Measurements from ENCODE around the gene KRT84. TPM values are rescaled to one million over a fixed set of nuclear protein-coding genes. Genes with fewer than 3 reads are reported as not detected.

The KRT84 gene
- total RNA-seq, 6 donors from 2014 or later: not detected

DNA sequence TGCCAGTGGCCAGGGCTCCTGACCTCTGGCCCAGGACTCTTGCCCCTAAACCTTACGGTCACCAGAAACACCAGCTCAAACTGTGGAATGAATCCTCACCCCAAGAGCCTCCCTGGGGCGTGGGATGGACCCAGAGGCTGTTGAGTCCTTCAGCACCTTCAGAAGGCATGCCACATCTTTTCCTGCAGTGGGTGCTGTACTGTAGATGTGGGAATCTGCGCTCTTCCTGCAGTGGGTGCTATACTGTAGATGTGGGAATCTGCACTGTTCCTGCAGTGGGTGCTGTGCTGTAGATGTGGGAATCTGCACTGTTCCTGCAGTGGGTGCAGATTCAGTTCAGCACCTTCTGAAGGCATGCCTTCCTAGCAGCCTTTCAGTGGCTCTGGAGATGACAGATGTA, 19.5 kb upstream of the KRT84 start:
- no peak for DNase-seq
- ATAC-seq (ENCODE audit: low FRiP score in 2 of 2): no peak

DNA sequence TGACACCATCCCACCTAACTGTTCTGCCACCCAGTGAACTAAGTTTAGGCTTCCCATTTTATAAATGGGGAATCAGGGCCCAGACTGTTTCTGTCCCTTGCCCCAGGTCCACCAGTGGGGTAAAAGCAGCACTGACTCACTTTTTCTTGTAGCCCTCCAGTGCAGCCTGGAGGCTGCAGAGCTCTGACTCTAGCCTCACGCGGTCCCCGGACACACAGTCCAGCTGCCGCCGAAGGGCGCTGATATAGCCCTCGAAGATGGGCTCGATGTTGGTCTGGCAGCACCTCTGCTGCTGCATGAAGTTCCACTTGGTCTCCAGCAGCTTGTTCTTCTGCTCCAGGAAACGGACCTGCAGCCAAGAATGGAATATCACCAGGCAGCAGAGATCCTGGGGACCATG, 18.1 kb upstream of the KRT84 start:
- Histone ChIP-seq H3K9me3 (no peaks in the 10 kb centered on the region), H3K4me3 (no peak overlapping the region), H3K27me3 (no peaks in the 10 kb centered on the region), H3K27ac (no peak overlapping the region), H3K36me3 (no peaks in the 10 kb centered on the region), H3K4me1 (no peaks in the 10 kb centered on the region)
- ATAC-seq (ENCODE audit: low FRiP score in 2 of 2) (no peak), DNase-seq (no peak)
- 87 to 88% methylated on average over 4 to 9 of the region's 9 CpGs for WGBS, 2 donors
- TF ChIP-seq POLR2AphosphoS5 (IDR thresholded peaks at IDR 0.05) (no peak), POLR2A (IDR thresholded peaks at IDR 0.05) (no peak), EP300 (IDR thresholded peaks at IDR 0.05) (no peak)
- TF ChIP-seq, protein P1, sequence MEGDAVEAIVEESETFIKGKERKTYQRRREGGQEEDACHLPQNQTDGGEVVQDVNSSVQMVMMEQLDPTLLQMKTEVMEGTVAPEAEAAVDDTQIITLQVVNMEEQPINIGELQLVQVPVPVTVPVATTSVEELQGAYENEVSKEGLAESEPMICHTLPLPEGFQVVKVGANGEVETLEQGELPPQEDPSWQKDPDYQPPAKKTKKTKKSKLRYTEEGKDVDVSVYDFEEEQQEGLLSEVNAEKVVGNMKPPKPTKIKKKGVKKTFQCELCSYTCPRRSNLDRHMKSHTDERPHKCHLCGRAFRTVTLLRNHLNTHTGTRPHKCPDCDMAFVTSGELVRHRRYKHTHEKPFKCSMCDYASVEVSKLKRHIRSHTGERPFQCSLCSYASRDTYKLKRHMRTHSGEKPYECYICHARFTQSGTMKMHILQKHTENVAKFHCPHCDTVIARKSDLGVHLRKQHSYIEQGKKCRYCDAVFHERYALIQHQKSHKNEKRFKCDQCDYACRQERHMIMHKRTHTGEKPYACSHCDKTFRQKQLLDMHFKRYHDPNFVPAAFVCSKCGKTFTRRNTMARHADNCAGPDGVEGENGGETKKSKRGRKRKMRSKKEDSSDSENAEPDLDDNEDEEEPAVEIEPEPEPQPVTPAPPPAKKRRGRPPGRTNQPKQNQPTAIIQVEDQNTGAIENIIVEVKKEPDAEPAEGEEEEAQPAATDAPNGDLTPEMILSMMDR (IDR thresholded peaks at IDR 0.05): no peak

More for the DNA sequence above, 19.5 kb upstream of the KRT84 start:
- no peak overlapping the region for H3K4me3 ChIP-seq
- no peaks in the 10 kb centered on the region for H3K4me1 ChIP-seq
- TF ChIP-seq EP300 (IDR thresholded peaks at IDR 0.05): no peak
- TF ChIP-seq, protein P1 (IDR thresholded peaks at IDR 0.05): no peak
- H3K9me3 ChIP-seq: no peaks in the 10 kb centered on the region
- 75 to 89% methylated on average over 1 to 3 of the region's 3 CpGs for WGBS, 2 donors
- H3K27me3 ChIP-seq: no peaks in the 10 kb centered on the region
- H3K36me3 ChIP-seq: no peaks in the 10 kb centered on the region
- H3K27ac ChIP-seq: no peak overlapping the region

DNA sequence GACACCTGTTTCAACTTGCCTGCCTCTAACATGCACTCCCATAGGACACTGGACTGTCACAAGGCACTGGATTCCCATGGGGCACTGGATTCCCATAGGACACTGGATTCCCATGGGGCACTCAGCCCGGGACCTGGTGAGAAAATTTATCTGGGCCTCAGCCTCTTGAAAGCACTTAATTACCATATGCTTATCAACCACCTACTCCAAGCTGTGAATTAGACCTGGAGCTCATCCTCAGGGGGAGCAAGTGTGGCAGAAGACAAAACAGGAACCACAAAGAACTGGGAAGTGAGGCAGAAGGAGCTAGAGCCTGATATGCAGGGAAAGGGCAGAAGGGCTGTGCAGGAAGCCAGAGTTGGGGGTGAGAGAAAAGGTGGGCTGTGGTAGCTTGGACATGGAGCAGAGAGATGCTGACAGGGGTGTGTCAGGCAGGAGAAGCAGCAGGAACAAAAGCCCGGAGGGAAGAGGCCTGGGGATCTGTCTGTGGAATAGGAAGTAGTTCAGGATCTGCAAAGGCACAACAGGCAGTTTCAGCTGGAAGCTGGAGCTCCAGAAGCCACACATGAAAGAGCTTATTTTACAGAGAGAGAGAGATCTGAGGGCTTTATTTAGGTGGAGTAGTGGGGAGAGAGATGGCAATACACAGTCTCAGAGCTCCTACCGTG, 17.6 kb upstream of the KRT84 start:
- no peak for ATAC-seq (ENCODE audit: low FRiP score in 2 of 2)
- no peak overlapping the region for H3K27ac ChIP-seq

DNA sequence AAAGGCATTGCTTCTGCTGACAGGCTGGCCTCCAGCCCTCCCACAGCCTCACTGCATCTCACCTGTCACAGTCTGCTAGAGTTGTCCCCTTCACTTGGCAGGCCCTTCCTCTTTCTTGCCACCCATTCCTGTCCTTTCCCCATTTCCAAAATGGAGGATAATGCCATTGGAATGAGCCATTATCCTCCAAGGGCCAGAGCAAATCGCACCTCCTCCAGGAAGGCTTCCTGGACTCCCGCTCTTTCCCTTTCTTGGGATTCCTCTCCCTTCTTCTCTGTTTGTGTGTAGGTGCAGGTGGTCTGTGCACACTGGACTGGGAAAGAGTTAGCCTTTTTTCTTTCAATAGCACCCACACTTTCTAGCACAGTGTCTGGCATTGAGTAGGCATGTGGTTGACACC, 16.9 kb upstream of the KRT84 start:
- Histone ChIP-seq H3K4me3 (no peak overlapping the region), H3K36me3 (no peaks in the 10 kb centered on the region), H3K4me1 (no peaks in the 10 kb centered on the region), H3K27ac (no peak overlapping the region), H3K9me3 (no peaks in the 10 kb centered on the region), H3K27me3 (no peaks in the 10 kb centered on the region)
- ATAC-seq (ENCODE audit: low FRiP score in 2 of 2) (no peak), DNase-seq (no peak)
- TF ChIP-seq, protein P1 (IDR thresholded peaks at IDR 0.05): no peak
- no peak for TF ChIP-seq EP300 (IDR thresholded peaks at IDR 0.05)
- TF ChIP-seq POLR2AphosphoS5 (IDR thresholded peaks at IDR 0.05): no peak
- no peak for TF ChIP-seq POLR2A (IDR thresholded peaks at IDR 0.05)
- 91 to 94% methylated on average over 2 of the region's 2 CpGs for WGBS, 2 donors

More for the DNA sequence above, 17.6 kb upstream of the KRT84 start:
- no peak for DNase-seq
- TF ChIP-seq, protein P1 (IDR thresholded peaks at IDR 0.05): no peak
- TF ChIP-seq EP300 (IDR thresholded peaks at IDR 0.05) (no peak), POLR2AphosphoS5 (IDR thresholded peaks at IDR 0.05) (no peak), POLR2A (IDR thresholded peaks at IDR 0.05) (no peak)
- WGBS, 2 donors: 52 to 60% methylated on average over 3 of the region's 3 CpGs
- Histone ChIP-seq H3K9me3 (no peaks in the 10 kb centered on the region), H3K4me1 (no peaks in the 10 kb centered on the region), H3K36me3 (no peaks in the 10 kb centered on the region), H3K4me3 (no peak overlapping the region), H3K27me3 (no peaks in the 10 kb centered on the region)

DNA sequence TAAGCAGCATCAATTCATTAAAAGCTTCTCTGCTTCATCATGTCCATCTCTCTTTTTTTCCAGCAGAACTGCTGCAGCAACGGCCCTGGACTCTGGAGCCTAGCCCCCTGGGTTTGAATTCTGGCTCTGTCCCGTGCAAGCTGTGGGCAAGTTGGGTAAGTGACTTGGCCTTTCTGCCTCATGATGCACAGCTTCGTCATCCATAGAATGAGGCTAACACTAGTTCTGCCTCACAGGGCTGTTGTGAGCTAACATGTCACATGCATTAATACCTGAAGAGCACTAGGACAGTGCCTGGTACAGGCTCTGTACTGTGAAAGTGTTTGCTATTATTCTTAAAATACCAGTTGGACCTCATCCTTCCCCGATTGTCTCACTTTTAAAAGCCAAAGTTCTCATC, 16.5 kb upstream of the KRT84 start:
- no peaks in the 10 kb centered on the region for H3K9me3 ChIP-seq
- WGBS, 2 donors: 80 to 81% methylated on average over 4 of the region's 4 CpGs
- no peaks in the 10 kb centered on the region for H3K36me3 ChIP-seq

More for the DNA sequence above, 16.5 kb upstream of the KRT84 start:
- DNase-seq: no peak
- no peak for ATAC-seq (ENCODE audit: low FRiP score in 2 of 2)
- Histone ChIP-seq H3K27me3 (no peaks in the 10 kb centered on the region), H3K4me1 (no peaks in the 10 kb centered on the region), H3K4me3 (no peak overlapping the region), H3K27ac (no peak overlapping the region)
- no peak for TF ChIP-seq POLR2AphosphoS5 (IDR thresholded peaks at IDR 0.05)
